K562 treated with DMSO at 1 percent for 4 hours (cell line): ENCODE measurements around the gene CAPN15. TPM values are rescaled to one million over a fixed set of nuclear protein-coding genes. Genes with fewer than 3 reads are reported as not detected.

ENCODE experiments used
- total RNA-seq: library from RNA; unstranded; fragments of 300-600 nt; gene quantifications from 2 replicates; pipeline ENCODE4 v1.2.3, GENCODE V29; 2022; ENCODE audit not compliant: insufficient read depth

The CAPN15 gene
- total RNA-seq, result 55.1 and 67.7 TPM in 2 replicates

DNA sequence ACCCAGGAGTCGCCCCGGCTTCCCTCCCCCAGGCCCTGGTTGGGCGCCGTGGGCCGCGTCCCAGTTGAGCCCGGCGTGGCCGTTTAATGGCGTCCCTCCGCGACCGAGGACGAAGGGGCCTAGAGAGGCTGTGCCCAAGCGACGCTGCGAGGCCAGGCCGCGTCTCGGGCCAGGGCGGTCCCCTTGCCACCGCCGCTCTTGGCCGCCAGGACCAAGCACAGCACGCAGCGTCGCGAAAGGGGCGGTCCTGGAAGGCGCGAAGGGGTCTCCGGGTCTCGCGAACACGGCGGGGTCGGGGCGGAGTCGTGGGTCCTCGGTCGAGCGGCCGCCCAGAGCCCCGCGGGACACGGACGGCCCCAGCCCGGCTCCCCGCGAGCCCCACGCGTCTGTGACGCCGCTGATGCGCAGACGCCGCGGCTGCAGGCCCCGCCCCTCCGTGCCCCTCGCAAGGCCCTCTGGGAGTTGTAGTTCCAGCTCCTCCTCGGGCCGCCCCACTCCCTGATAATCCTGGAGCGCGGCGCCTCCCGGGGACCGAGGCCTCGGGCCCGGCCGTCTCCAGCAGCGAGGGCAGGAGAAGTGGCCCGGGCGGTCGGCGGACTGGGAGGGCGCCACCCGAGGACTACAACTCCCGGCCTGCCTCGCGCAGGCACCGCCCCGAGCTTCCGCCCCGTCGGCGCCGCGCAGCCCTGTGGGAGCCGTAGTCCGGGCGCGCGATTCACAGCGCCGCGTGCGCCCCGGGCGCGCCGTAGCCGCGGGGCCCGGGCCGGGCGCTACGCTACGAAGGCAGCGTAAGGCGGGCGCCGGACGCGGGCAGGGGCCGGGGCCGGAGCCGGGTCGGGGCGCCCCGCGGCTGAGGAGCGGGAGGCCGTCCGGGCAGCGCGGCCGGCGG is at the start of gene CAPN15:
Gene CAPN15, plus strand, starts transcription at position 698 of the 889 bp plus-strand sequence. CDS start 19,127 bp downstream, outside the sequence.

GRCh38 chr16:560204-560700 is 32.7 kb downstream of the CAPN15 start, which contains the start of gene PRR35:
Gene PRR35, plus strand, starts transcription at chr16:560394. Its CDS starts 2,901 bp downstream, at chr16:563295.

DNA sequence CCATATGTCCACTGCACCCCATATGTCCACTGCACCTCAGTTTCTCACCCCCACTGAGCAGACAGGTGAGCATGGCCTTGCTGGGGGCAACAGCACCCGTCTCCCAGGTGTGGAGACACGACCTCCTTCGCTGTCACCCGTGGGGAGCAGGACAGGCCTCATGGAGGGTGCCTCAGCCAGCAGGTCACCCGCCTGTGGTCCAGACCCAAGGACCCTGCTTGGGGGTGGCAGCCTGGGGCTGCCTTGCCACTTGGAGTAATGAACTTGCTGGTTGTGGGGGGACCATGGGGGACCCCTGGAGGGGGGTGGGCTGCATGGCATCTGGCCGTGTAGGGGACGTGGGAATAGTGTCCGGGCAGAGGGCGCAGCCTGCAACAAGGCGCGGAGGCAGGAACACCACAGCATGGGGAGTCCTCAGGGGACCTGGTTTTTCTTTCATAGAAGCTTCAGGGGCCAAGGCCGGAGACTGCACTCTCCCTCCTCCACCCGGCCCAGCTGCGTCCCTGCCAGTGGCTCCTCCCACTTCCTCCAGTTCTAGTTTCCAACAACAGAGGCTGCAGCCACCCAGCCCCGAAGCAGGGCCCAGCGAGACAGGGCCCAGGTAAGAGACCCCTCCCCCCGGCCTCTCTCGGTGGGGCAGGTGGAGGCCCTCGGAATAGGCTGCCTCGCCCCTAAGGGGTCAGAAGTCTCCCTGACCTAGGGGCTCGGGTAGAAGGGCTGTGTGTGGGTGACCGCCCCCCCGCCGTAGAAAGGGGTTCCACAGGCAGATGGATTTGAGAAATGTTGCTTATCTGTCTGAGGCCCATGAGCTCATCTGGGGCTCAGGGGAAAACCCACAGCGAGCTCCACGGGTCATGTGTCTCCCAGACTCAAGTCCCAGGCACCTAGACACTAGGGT is 39.2 kb downstream of the CAPN15 start, which contains the start of gene NHLRC4:
Gene NHLRC4, plus strand, starts transcription at position 531 of the 898 bp plus-strand sequence. CDS start 1,043 bp downstream, outside the sequence.

GRCh38 chr16:569445-570254 is 42.1 kb downstream of the CAPN15 start, which contains the start of gene PIGQ:
Gene PIGQ, plus strand, starts transcription at chr16:569968. Its CDS starts 4,107 bp downstream, at chr16:574075.

DNA sequence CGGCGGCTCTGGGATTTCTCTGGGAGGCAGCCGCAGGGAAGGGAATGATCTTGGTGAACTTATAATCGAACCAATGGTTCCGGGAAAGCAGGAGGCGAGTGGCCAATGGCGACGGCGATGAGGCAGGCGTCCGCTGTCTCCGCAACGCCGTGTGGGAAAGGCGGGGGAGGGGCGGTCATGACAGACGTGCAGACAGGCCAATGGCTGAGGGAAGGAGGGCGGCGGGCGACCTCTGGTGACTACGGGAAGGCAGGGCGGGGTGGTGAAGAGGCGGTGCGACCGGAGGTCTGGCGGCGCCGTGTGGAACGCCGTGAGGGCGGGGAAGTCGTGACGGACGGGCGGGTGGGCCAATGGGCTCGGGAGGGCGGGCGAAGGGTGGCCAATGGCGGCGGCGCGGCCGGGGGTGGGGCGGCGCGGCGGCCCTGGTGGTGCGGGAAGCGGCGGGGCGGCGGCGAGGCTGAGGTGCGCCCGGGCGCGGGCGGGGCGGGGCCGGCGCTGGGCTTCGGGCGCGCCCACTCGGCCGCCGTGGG is 62.2 kb downstream of the CAPN15 start, which contains the start of gene RAB40C:
Gene RAB40C, plus strand, starts transcription at position 409 of the 530 bp plus-strand sequence. CDS start 226 bp downstream, outside the sequence.

Other genes starting within 250 kb of the CAPN15 start
- gene ARHGDIG, start 247.1 kb upstream of the CAPN15 start, total RNA-seq, result not detected in 2 replicates
- not detected in 2 replicates for gene PDIA2, start 244.5 kb upstream of the CAPN15 start, total RNA-seq
- 34.9 and 37.3 TPM in 2 replicates for gene AXIN1, start 175.0 kb upstream of the CAPN15 start, total RNA-seq
- gene MRPL28, start 157.2 kb upstream of the CAPN15 start, total RNA-seq, result 104 and 108 TPM in 2 replicates
- 102 and 116 TPM in 2 replicates for gene PGAP6, start 145.7 kb upstream of the CAPN15 start, total RNA-seq
- gene NME4, start 130.5 kb upstream of the CAPN15 start, total RNA-seq, result 226 and 252 TPM in 2 replicates
- 33.8 and 38.1 TPM in 2 replicates for gene DECR2, start 125.8 kb upstream of the CAPN15 start, total RNA-seq
- 10.8 and 10.9 TPM in 2 replicates for gene RAB11FIP3, start 102.1 kb upstream of the CAPN15 start, total RNA-seq
- not detected in 2 replicates for gene PRR35, start 32.7 kb downstream of the CAPN15 start, total RNA-seq
- gene NHLRC4, start 39.3 kb downstream of the CAPN15 start, total RNA-seq, result 4.3 and 5.8 TPM in 2 replicates
- 36.7 and 38.3 TPM in 2 replicates for gene PIGQ, start 42.3 kb downstream of the CAPN15 start, total RNA-seq
- 25.1 and 27.0 TPM in 2 replicates for gene RAB40C, start 62.4 kb downstream of the CAPN15 start, total RNA-seq
- gene WFIKKN1, start 103.3 kb downstream of the CAPN15 start, total RNA-seq, result 8.4 and 9.7 TPM in 2 replicates
- 176 and 186 TPM in 2 replicates for gene METTL26, start 108.6 kb downstream of the CAPN15 start, total RNA-seq
- gene MCRIP2, start 114.1 kb downstream of the CAPN15 start, total RNA-seq, result 83.7 and 110 TPM in 2 replicates
- 3.4 and 4.8 TPM in 2 replicates for gene WDR90, start 121.7 kb downstream of the CAPN15 start, total RNA-seq
- 128 and 154 TPM in 2 replicates for gene RHOT2, start 140.4 kb downstream of the CAPN15 start, total RNA-seq
- gene RHBDL1, start 148.0 kb downstream of the CAPN15 start, total RNA-seq, result 2.8 and 4.2 TPM in 2 replicates
- gene STUB1, start 152.7 kb downstream of the CAPN15 start, total RNA-seq, result 129 and 139 TPM in 2 replicates
- 88.7 and 91.8 TPM in 2 replicates for gene JMJD8, start 156.6 kb downstream of the CAPN15 start, total RNA-seq
- gene WDR24, start 162.7 kb downstream of the CAPN15 start, total RNA-seq, result 19.6 and 21.8 TPM in 2 replicates
- gene FBXL16, start 178.1 kb downstream of the CAPN15 start, total RNA-seq, result 3.4 and 6.3 TPM in 2 replicates
- 21.4 and 37.4 TPM in 2 replicates for gene METRN, start 187.4 kb downstream of the CAPN15 start, total RNA-seq
- 56.5 and 66.4 TPM in 2 replicates for gene ANTKMT, start 193.4 kb downstream of the CAPN15 start, total RNA-seq
- gene CCDC78, start 198.7 kb downstream of the CAPN15 start, total RNA-seq, result 0.51 and 1.4 TPM in 2 replicates
- gene HAGHL, start 199.4 kb downstream of the CAPN15 start, total RNA-seq, result 30.6 and 31.8 TPM in 2 replicates
- 26.1 and 31.9 TPM in 2 replicates for gene CIAO3, start 213.3 kb downstream of the CAPN15 start, total RNA-seq
- gene MSLN, start 233.0 kb downstream of the CAPN15 start, total RNA-seq, result not detected in 2 replicates